Hematopoietic multipotent progenitor cell treated with erythropoietin and hydrocortisone succinate and interleukin-3 and kit ligand, for 8 days (in vitro differentiated cells): ENCODE data around the gene TET2.

Experiments used
- DNase-seq: peaks from one replicate; pipeline ENCODE4 v3.0.0-alpha.2; 2015

TET2 gene

GRCh38 chr4:105186701-105187161 lies 40.1 kb downstream of the TET2 start:
- peak; percentile 39 for DNase-seq

GRCh38 chr4:105189855-105190650 lies 43.4 kb downstream of the TET2 start:
- no peak for DNase-seq

- peak; percentile 9 for DNase-seq
Observed at GRCh38 chr4:105191621-105192210, 45.0 kb downstream of the TET2 start.

- DNase-seq = no peak
Observed at GRCh38 chr4:105192474-105192873, 45.8 kb downstream of the TET2 start.

- no peak for DNase-seq
Observed at GRCh38 chr4:105192910-105193309, 46.2 kb downstream of the TET2 start.

- no peak for DNase-seq
Observed at GRCh38 chr4:105193536-105193935, 46.9 kb downstream of the TET2 start.

GRCh38 chr4:105194328-105195231 lies 47.9 kb downstream of the TET2 start:
- no peak for DNase-seq

- DNase-seq = peak; percentile 51
Observed at GRCh38 chr4:105196523-105197145, 50.0 kb downstream of the TET2 start.

GRCh38 chr4:105197777-105198176 lies 51.1 kb downstream of the TET2 start:
- DNase-seq = no peak

GRCh38 chr4:105198541-105198940 lies 51.9 kb downstream of the TET2 start:
- no peak for DNase-seq

GRCh38 chr4:105206214-105206613 lies 59.5 kb downstream of the TET2 start:
- DNase-seq = no peak

- DNase-seq = no peak
Observed at GRCh38 chr4:105207386-105207785, 60.7 kb downstream of the TET2 start.

GRCh38 chr4:105208561-105208960 lies 61.9 kb downstream of the TET2 start:
- no peak for DNase-seq

GRCh38 chr4:105210916-105211315 lies 64.2 kb downstream of the TET2 start:
- no peak for DNase-seq

- DNase-seq = no peak
Observed at GRCh38 chr4:105215609-105216313, 69.1 kb downstream of the TET2 start.

GRCh38 chr4:105225500-105225899 lies 78.8 kb downstream of the TET2 start:
- no peak for DNase-seq

- DNase-seq = no peak
Observed at GRCh38 chr4:105227054-105227453, 80.4 kb downstream of the TET2 start.

- DNase-seq = no peak
Observed at GRCh38 chr4:105230287-105230686, 83.6 kb downstream of the TET2 start.

GRCh38 chr4:105232374-105232773 lies 85.7 kb downstream of the TET2 start:
- DNase-seq = no peak

- DNase-seq = no peak
Observed at GRCh38 chr4:105234582-105234981, 87.9 kb downstream of the TET2 start.

- no peak for DNase-seq
Observed at GRCh38 chr4:105236202-105236915, 89.7 kb downstream of the TET2 start.

GRCh38 chr4:105236916-105237311 lies 90.2 kb downstream of the TET2 start:
- DNase-seq = no peak
